Peyer's patch (tissue), 4 donors: ENCODE results near the gene CERS4.

Experiments used
- CTCF ChIP-seq, 6 experiments: fragments of 450-650 bp in 4 of 6; fragments of 200-600 bp in 2 of 6; sonication (generic) in 1 of 6; IDR thresholded peaks; one replicate each; pipeline ENCODE4 v1.5.1; 2017 to 2019; ENCODE audit warnings: antibody characterized with exemption in 6 of 6, mild to moderate bottlenecking in 3 of 6, moderate library complexity in 1 of 6
- POLR2A ChIP-seq, 2 donors: fragments of 450-650 bp; IDR thresholded peaks; one replicate each; pipeline ENCODE4 v1.5.1; 2017; ENCODE audit warnings: antibody characterized with exemption in 2 of 2, mild to moderate bottlenecking in 2 of 2, moderate library complexity in 2 of 2

- TF ChIP-seq CTCF (IDR thresholded peaks at IDR 0.05), result no peak
- TF ChIP-seq POLR2A (IDR thresholded peaks at IDR 0.05), result no peak
Measured at GRCh38 chr19:8259922-8260247, 50.7 kb downstream of the CERS4 start.
